ENCODE results near the gene CABLES2.

The CABLES2 gene

GRCh38 chr20:62360854-62361798 lies 46.0 kb downstream of the CABLES2 start (continued):
- TF ChIP-seq CREB5 (CRISPR knock-in tag; IDR thresholded peaks at IDR 0.05; ENCODE audit: low read depth) (no peak), ZC3H10 (CRISPR knock-in tag; IDR thresholded peaks at IDR 0.05) (no peak), ZNF8 (CRISPR knock-in tag; IDR thresholded peaks at IDR 0.05) (no peak), ARNTL (CRISPR knock-in tag; IDR thresholded peaks at IDR 0.05; ENCODE audit: borderline replicate concordance, low read depth) (no peak)

- TF ChIP-seq CREB5 (CRISPR knock-in tag; IDR thresholded peaks at IDR 0.05; ENCODE audit: low read depth), result no peak
- no peak for TF ChIP-seq GLIS3 (CRISPR knock-in tag; IDR thresholded peaks at IDR 0.05)
- TF ChIP-seq BACH2 (CRISPR knock-in tag; IDR thresholded peaks at IDR 0.05; ENCODE audit: borderline replicate concordance), result no peak
- no peak for TF ChIP-seq ZNF8 (CRISPR knock-in tag; IDR thresholded peaks at IDR 0.05)
- TF ChIP-seq TOX (CRISPR knock-in tag; IDR thresholded peaks at IDR 0.05; ENCODE audit: borderline replicate concordance), result no peak
- TF ChIP-seq ZNF70 (CRISPR knock-in tag; IDR thresholded peaks at IDR 0.05), result no peak
- no peak for TF ChIP-seq TSHZ2 (CRISPR knock-in tag; IDR thresholded peaks at IDR 0.05)
- TF ChIP-seq CSRNP3 (CRISPR knock-in tag; IDR thresholded peaks at IDR 0.05), result no peak
- no peak for TF ChIP-seq RARB (CRISPR knock-in tag; IDR thresholded peaks at IDR 0.05)
- no peak for TF ChIP-seq ZFP30 (CRISPR knock-in tag; IDR thresholded peaks at IDR 0.05)
- TF ChIP-seq ISL1 (CRISPR knock-in tag; IDR thresholded peaks at IDR 0.05), result no peak
- TF ChIP-seq ZC3H10 (CRISPR knock-in tag; IDR thresholded peaks at IDR 0.05), result no peak
- no peak for TF ChIP-seq ESRRG (CRISPR knock-in tag; IDR thresholded peaks at IDR 0.05)
- no peak for TF ChIP-seq SNAI2 (CRISPR knock-in tag; IDR thresholded peaks at IDR 0.05)
- TF ChIP-seq PPARA (CRISPR knock-in tag; IDR thresholded peaks at IDR 0.05; ENCODE audit: borderline replicate concordance), result no peak
- no peak for TF ChIP-seq POU6F1 (CRISPR knock-in tag; IDR thresholded peaks at IDR 0.05; ENCODE audit: borderline replicate concordance, low read depth)
- no peak for TF ChIP-seq OSR1 (CRISPR knock-in tag; IDR thresholded peaks at IDR 0.05)
- ATAC-seq, result no peak
Observed at GRCh38 chr20:62359491-62360121, 47.5 kb downstream of the CABLES2 start.

- TF ChIP-seq POU6F1 (CRISPR knock-in tag; IDR thresholded peaks at IDR 0.05; ENCODE audit: borderline replicate concordance, low read depth), result no peak
- TF ChIP-seq ZC3H10 (CRISPR knock-in tag; IDR thresholded peaks at IDR 0.05), result no peak
- TF ChIP-seq ZNF8 (CRISPR knock-in tag; IDR thresholded peaks at IDR 0.05), result no peak
- TF ChIP-seq ZFP3 (CRISPR knock-in tag; IDR thresholded peaks at IDR 0.05), result no peak
- no peak for TF ChIP-seq TSHZ2 (CRISPR knock-in tag; IDR thresholded peaks at IDR 0.05)
- ATAC-seq, result no peak
Observed at GRCh38 chr20:62359043-62359490, 48.0 kb downstream of the CABLES2 start.

Data from SK-N-SH treated with all-trans-retinoic acid at 6 μM for 48 hours (cell line).